DMS 273 (cell line): ENCODE data around the gene SLC13A1.

Experiments used
- DNase-seq: peaks from one replicate; lab custom pipeline; 2025; ENCODE audit not compliant: unreplicated experiment; lab: John Stamatoyannopoulos, UW

SLC13A1 gene

DNA sequence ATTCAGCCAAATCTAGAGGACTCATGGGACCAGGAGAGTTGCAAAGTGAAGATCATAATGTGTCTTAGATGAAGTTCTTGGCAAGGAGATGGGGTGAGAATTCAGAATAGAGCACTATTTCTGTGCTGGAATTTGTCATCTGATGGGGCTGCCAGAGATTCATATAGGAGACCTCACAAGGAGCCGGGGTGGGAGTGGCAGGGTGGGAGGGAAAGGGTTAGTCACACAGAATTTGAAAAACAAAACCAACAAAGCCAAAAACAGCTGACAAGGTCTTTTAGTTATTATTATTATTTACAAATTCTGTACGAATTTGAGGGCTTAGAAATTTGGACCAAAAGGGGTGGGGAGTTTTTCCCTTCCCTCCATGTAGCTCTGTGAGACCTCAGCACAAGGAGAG, 1.7 kb downstream of the SLC13A1 start:
- no peak for DNase-seq

DNA sequence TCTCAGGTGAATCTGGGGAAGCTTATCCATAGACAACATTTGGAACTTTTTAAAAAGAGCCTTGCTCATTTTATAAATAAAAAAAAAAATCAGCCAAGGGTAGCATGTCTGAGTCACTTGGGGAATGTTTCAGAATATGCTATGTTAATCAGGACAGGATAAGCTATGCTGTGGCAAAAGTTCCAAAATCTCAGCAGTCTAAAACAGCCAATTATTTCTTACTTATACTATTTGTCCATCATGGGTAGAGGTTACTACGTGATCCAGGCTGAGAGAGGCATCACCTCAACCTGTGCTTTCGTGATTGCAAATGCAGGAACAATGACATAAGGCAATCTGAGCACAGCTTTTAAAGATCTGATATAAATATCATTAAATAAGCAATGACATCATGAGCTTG, 6.5 kb downstream of the SLC13A1 start:
- no peak for DNase-seq

DNA sequence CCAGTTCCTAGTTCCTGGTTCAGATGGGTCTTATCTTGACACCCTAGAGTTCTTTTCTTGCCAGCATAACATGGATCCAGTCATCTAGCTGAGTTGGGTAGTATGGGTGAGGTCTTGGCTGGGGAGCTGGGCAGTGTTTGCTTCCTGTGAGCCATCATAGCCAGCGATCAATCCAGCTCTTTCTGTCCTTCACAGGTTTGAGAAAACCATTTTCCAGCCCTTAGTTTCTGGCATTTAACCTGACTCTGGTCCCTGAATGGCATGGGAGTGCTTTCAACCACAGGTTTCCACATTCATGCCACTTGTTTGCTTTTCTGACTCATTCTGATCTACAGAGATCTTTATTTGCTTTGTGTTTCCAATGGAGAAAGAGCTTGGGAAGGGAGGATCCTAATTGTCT, 8.6 kb downstream of the SLC13A1 start:
- no peak for DNase-seq

DNA sequence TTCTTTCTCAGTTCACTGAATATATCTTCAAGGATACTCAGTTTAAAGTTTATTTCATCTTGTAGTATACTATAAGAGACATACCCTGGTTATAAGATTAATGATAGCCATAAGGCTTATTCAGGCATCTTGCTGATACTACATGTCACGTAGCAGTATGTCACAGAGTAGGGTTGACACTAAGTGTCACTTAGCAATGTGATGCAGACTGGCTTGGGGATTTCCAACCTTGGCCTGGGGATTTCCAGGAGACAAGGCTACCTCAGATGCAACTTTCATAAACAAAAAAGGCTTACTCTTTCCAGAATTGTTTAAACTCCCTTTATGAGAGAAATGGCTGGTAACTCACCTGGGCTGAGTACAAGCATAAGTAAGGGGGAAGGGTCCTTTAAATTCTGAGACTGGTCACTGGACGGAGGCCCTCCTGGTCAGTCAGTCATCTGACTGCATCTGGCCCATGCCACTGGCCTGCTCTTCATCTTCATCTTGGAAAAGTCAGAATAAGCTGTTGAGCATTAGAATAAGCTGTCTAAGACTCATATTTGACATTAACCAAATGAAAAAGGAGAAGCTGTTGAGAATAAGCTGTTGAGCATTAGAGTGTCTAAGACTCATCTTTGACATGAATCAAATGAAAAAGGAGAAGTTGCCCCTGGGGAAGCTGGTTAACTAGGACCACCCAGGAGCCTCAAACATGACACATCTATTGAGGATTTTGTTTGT, 9.5 kb downstream of the SLC13A1 start:
- DNase-seq = no peak

DNA sequence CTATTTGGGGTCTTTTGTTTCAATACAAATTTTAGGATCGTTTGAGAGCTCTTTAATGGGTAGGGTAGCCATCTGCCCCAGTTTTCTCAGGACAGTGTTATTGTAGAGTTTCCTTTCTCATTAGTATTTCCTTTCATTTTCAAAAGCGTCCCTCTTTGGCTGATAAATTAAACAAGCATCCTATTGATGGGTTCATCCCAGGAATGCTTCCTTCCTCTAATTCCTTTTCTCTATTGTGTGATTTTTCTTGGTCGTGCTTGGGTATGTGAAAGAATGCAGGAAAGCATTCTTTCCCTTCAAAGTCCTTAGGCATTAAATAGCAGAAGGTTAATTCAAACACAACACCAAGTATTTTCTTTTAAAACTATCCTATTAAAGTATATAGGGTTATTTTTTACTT, 14.0 kb downstream of the SLC13A1 start:
- no peak for DNase-seq

DNA sequence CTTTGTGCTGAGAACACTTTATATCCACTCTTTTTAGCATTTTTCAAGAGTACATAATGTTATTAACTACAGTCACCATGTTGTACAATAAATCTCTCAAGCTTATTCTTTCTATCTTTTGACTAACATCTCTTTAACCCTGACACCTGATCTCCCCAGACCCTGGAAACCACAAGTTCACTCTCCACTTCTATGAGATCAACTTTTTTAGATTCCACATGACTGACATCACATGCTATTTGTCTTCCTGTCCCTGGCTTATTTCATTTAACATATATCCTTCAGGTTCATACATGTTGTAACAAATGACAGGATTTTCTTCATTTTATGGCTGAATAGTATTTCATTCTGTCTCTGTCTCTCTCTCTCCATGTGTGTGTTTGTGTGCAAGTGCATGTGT, 15.5 kb downstream of the SLC13A1 start:
- no peak for DNase-seq

DNA sequence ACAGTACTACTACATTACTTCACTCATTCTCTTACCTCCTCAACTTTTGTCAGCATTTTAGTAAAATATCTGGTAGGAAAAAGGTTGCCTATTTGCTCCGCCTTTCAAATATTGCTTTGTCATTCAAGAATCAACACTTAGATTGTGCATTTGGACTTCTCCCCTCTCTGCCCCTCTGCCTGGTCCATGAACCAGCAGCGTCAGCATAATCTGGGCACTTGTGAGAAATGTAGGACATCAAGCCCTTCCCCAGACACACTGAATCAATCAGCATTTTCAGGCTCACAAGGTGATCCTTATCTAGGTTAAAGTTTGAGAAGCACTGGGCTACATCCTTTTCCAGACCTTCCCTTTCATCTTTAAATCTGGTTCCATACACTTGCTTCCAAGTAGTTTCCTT, 16.3 kb downstream of the SLC13A1 start:
- DNase-seq = no peak

DNA sequence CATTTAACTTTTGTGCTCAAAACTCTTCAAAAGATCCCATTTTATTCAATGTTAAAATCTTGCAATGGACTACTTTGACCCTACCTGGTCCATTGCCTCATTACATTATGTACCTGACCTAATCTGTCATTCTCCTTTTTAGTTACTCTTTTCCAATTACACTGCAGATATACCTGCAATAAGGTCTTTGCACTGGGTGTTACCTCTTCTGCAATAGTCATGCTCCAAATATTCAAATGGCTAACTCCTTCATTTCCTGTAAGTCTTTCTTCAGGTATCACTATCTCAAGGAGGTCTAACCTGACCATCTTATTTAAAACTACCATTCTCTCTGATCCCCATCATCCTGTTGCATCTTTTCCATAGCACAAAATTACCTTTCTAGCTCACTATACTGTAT, 22.3 kb downstream of the SLC13A1 start:
- DNase-seq = no peak

DNA sequence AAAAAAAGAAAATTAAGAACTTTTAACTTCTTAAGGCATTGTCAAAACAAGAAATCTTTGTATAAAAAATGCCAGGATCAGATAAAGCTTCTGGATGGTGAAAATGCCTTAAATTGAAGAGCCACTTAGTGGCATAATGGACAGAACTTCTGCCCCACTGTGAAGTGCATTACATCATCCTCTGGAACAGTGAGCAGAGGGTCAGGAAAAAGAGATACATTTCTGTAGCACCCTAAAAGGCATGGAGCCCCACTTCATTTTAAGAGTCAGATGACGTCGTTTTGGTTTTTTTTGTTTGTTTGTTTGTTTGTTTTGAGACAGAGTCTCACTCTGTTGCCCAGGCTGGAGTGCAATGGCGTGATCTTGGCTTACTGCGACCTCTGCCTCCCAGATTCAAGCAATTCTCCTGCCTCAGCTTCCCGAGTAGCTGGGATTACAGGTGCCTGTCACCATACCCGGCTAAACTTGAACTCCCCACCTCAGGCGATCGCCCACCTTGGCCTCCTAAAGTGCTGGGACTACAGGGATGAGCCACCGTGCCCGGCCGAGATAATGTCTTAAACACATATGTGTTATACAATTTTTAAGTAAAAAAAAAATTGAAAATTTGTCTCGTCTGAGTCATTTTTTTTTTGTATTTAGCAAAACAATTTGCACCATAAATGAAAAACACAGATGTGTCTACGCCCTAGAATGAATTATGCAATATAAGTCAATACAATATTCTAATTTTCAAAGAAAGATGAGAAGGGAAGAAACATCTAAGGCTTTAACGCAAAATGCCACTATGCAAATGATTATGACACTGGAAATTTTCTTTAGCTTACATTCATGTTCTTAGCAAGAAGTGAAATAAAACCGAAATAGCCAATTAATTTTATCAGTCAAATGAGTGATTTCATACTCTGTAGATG, 29.2 kb downstream of the SLC13A1 start:
- no peak for DNase-seq

DNA sequence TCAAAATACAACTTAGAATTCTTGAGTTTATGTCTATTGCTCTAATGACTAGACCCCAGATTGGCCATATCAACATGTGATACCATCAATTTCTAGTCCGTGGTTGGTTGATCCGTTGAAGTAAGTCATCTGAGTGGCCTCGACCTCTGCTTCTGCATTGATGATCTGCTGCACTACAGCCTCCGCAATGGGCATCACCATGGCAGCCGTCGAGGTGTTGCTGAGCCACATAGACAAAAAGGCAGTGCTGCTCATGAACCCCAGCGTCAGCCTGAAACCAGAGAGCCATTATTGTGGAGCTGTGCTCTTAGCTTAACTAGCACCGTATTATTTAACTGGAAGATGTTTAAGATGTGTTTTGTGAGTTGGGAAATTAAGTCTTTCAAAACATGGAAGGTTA, 30.7 kb downstream of the SLC13A1 start:
- no peak for DNase-seq

DNA sequence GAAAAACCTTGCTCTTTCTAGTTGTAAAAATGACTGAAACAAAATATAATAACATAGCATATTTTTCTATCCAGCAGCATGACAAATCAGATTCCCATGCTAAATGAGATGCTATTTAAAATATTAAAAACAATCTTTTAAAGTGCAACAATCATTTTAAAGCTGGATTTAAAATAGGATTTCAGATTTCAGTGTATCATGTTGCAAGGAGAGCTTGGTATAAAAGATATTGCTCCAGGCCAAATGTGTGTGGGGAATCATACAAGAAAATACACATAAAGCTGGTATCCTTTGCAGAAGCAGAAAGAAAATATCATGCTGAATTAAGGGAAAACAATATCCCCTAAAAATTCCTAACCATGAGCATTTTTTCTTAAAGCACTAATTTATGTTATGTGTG, 42.2 kb downstream of the SLC13A1 start:
- no peak for DNase-seq

DNA sequence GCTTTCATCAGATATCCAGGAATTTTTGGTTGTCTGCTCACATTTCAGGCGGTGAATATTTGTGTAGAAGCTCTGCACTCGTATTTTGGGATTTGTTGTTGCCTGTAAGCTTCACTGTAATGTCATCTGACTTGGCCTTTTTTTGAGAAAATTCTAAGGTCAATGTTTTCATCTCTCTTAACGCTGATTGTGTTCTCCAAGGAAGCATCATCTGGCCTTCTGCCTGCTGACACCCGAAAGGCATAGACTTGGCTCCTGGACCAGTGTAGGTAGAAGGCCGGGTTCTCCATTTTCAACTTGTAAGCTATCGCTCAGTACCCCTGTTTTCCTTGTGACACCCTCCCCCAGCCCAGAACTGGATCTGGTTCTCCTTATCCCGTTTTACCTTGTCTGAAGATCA, 44.2 kb downstream of the SLC13A1 start:
- DNase-seq = no peak

DNA sequence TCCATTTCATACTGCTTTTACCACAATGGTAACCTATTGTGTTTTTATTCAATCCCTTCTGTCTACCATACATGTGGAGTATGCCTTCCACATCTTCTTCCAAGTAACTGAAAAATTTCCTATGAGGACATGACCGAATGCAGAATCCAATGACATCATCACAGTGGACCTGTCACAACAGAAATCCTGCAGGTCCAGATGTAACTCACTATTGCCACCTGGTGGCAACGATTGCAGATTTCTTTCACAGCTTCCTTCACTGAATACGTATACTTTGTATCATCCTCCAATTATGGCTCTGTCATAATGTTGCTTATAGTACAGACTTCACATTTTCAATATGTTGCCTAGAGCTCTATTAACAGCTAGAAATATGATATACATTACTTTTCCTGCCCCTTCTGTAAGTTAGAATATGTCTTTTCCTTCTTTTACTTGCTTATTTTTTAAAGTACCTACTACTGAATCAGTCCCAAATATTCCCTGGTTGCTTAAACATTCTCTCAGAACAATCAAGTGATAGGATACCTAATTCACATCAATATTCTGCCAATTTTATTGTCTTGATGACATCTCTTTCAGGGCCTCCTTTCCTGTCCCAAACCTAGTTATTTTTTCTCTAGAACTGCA, 45.4 kb downstream of the SLC13A1 start:
- DNase-seq = peak; percentile 88

DNA sequence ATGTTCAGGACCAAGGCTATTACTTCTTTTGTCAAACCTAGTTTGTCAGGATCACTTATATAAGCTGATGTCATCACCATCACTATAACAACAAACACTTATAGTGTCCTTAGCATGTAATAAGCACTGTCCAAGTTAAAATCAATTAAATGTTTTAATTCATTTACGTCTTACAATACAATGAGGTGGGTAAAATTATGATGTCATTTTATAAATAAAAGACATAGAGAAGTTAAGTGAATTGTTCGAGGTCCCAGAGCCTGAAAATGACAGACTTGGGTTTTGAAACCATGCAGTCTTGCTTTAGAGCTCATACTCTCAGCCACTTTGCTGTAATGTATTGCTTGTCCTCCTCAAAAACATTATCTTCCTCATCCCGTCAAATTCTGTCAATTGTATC, 48.3 kb downstream of the SLC13A1 start:
- DNase-seq = no peak

DNA sequence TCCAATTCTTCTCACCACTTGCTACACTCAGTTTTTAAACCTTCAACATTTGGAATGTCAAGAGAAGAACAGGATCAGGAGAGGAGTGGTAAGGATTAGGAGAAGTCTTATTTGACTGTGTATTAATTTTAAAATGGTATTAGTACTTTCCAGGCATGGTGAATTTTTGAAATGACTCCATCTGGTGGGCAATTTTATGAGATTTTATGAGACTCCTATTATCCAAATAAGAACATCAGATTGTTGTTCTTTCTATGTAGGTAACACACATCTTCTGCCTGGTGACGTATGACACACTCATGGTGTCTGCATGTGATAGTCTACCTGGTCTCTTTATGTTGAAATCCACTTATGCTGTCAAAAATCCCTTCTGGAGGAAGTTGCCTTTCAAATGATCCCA, 51.0 kb downstream of the SLC13A1 start:
- DNase-seq = no peak

DNA sequence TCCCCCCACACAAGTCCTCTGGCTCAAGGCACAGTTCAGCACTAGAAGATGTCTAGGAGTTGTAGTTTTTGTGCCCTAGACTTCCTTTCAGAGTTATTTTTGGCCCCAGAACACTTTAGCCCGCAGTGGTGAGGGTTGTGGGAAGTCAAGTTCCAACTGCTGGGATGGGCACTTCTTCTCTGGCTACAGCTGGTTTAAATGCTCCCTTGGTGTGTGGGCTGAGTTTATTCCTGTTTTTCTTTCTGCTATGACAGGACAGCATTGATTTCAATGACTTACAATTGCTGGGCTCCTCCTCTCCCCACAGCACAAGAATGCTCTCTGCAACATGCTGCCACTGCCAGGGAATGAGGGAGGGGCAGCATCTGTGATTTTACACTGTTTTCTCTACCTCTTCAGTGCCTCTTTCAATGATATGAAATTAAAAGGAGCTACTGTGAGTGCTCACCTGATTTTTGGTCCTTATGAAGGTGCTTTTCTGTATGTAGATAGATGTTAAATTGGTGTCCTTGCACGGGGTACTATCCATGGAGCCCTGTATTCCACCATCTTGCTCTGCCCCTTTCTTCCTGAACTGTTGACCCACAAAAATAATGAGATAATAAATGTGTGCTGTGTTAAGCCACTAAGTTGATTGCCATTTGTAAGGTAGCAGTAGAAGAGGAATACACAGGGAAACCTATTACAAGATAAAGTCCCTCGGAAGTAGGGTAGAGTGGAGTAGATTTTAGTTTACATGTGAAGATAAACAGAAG, 56.3 kb downstream of the SLC13A1 start:
- DNase-seq = no peak

DNA sequence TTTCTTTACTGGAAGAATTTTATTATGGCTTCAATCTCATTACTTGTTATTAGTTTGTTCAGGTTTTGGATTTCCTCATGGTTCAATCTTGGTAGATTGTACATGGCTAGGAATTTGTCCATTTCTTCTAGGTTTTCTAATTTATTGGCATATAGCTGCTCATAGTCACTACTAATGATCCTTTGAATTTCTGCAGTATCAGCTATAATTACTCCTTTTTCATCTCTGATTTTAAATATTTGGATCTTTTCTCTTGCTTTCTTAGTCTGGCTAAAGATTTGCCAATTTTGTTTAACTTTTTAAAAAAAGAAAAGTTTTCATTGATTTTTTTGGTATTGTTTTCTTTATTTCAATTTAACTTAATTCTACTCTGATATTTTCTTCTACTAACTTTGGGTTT, 59.2 kb downstream of the SLC13A1 start:
- DNase-seq = no peak

DNA sequence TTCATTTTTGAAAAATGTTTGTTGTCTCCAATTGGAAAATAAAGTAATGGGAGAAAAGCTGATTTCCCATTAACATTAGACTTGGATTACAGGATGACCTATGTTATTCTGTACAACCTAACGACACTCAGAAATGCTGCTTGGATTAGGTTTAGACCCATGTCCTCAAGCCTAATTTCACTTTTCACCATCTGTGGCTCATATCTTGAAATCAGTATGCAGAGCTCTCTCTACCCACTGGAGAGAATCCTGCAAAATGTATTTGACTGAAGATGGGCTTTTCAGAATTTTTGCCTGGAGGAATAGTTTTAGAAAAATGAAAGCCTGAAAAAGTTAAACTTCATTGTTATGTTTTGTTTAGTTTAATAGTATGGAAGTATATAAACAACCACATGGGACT, 63.8 kb downstream of the SLC13A1 start:
- DNase-seq = no peak

DNA sequence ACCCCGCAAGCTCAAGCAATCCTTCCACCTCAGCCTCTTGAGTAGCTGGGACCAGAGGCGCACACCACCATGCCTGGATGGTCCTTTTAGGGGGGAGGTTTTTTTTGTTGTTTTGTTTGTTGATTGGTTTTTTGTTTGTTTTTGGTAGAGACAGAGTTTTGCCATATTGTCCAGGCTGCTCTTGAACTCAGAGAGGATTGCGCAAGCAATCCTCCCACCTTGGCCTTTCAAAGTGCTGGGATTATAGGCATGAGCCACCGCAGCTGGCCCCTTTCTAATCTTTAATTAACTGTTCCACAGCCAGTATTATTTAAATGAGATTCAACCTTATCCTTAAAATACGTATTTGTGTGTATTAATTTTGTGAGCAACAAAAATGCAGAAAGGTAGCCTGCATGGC, 65.8 kb downstream of the SLC13A1 start:
- DNase-seq = no peak

DNA sequence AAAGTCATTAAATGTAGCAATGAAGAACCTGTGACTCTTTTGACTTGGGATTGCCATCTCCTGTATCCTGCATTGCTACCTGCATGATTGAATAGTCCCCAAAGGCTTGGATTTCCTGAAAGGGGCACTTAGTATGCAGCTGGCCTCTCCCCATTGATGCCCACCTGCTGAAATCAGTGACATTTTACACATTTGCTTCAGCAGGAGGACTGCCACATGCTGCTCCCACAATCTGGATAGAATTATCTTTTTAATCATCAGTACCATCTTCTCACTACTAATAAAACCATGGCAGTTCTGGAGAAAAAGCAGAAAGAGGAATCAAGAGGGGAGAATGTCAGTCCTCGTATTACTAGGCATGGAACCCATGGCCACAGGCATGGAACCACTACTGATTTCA, 67.8 kb downstream of the SLC13A1 start:
- DNase-seq = no peak

DNA sequence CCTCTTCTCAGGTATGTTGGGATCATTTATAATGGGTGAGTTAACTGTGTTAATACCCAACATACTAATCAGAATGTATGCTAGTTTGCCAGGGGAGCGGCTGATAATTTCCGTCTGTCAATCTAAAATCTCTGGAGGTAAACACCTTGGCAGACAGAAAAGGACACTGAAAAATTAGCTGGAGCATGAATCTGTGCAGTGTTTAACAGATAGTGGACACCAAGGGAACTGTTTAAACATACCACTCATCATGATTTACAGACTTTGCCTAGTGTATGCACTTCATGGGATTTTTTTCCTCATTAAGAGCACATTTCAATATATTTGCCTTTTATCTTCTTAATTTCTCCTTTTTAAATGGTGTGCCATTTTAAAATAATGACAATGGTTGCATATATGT, 68.2 kb downstream of the SLC13A1 start:
- DNase-seq = no peak
